ENCODE results near the gene MBP. TPM values are rescaled to one million over a fixed set of nuclear protein-coding genes. Genes with fewer than 3 reads are reported as not detected.

The MBP gene
- total and polyA plus RNA-seq, 10 donors, result 11.1 to 96.0 (median 70.8) TPM

GRCh38 chr18:76974386-76974785, 158.2 kb downstream of the MBP start:
- no peak overlapping the region for H3K4me3 ChIP-seq
- no peak overlapping the region for H3K27ac ChIP-seq
- no peaks in the 10 kb centered on the region for H3K27me3 ChIP-seq (replicated peaks in 1 of 7)
- H3K9me3 ChIP-seq, result no peaks in the 10 kb centered on the region
- 86 to 94% (median 90%) methylated on average over 5 of the region's 5 CpGs for WGBS, 5 donors
- H3K36me3 ChIP-seq, result peaks cover 0 to 18% (median 2%) of the 10 kb centered on the region in 6 donors
- TF ChIP-seq POLR2AphosphoS5 (IDR thresholded peaks at IDR 0.05), result no peak
- TF ChIP-seq POLR2A (IDR thresholded peaks at IDR 0.05), result no peak
- TF ChIP-seq CTCF (IDR thresholded peaks at IDR 0.05 in 8 of 11, conservative IDR thresholded peaks at IDR 0.05 in 3 of 11), result no peak
- H3K4me1 ChIP-seq, result peaks cover 0 to 18% (median 7%) of the 10 kb centered on the region in 6 donors
- no peak for DNase-seq
- intact Hi-C loops (cut with DNase I; ENCODE audit: low total_unique reads), result no loop called here

GRCh38 chr18:76973520-76974266, 158.9 kb downstream of the MBP start:
- Histone ChIP-seq H3K4me3 (no peak overlapping the region), H3K9me3 (no peaks in the 10 kb centered on the region), H3K27ac (no peak overlapping the region), H3K36me3 (peaks cover 0 to 21% (median 5%) of the 10 kb centered on the region in 6 donors), H3K4me1 (peaks cover 0 to 18% (median 7%) of the 10 kb centered on the region in 6 donors), H3K27me3 (replicated peaks in 1 of 7) (no peaks in the 10 kb centered on the region)
- 96 to 98% (median 97%) methylated on average over 20 of the region's 20 CpGs for WGBS, 5 donors
- TF ChIP-seq POLR2A (IDR thresholded peaks at IDR 0.05), result no peak
- TF ChIP-seq CTCF (IDR thresholded peaks at IDR 0.05 in 8 of 11, conservative IDR thresholded peaks at IDR 0.05 in 3 of 11), result no peak
- no peak for TF ChIP-seq POLR2AphosphoS5 (IDR thresholded peaks at IDR 0.05)
- intact Hi-C loops (cut with DNase I; ENCODE audit: low total_unique reads), result no loop called here
- peak; percentile 60 for DNase-seq

- intact Hi-C loops (cut with DNase I; ENCODE audit: low total_unique reads), result no loop called here
- DNase-seq, result no peak
- TF ChIP-seq POLR2AphosphoS5 (IDR thresholded peaks at IDR 0.05) (no peak), CTCF (IDR thresholded peaks at IDR 0.05 in 8 of 11, conservative IDR thresholded peaks at IDR 0.05 in 3 of 11) (no peak), POLR2A (IDR thresholded peaks at IDR 0.05) (no peak)
- no peak overlapping the region for H3K4me3 ChIP-seq
- no peaks in the 10 kb centered on the region for H3K27me3 ChIP-seq (replicated peaks in 1 of 7)
- peaks cover 0 to 28% (median 7%) of the 10 kb centered on the region in 6 donors for H3K36me3 ChIP-seq
- H3K27ac ChIP-seq, result no peak overlapping the region
- WGBS, 5 donors, result 71 to 83% (median 74%) methylated on average over 13 of the region's 13 CpGs
- H3K9me3 ChIP-seq, result no peaks in the 10 kb centered on the region
- peaks cover 0 to 12% (median 6%) of the 10 kb centered on the region in 6 donors for H3K4me1 ChIP-seq
Observed at GRCh38 chr18:76972846-76973519, 159.6 kb downstream of the MBP start.

- Histone ChIP-seq H3K27ac (no peak overlapping the region), H3K4me3 (no peak overlapping the region), H3K4me1 (peaks cover 0 to 9% (median 3%) of the 10 kb centered on the region in 6 donors), H3K27me3 (replicated peaks in 1 of 7) (no peaks in the 10 kb centered on the region), H3K9me3 (no peaks in the 10 kb centered on the region), H3K36me3 (peaks cover 0 to 29% (median 7%) of the 10 kb centered on the region in 6 donors)
- TF ChIP-seq POLR2AphosphoS5 (IDR thresholded peaks at IDR 0.05) (no peak), POLR2A (IDR thresholded peaks at IDR 0.05) (no peak), CTCF (IDR thresholded peaks at IDR 0.05 in 8 of 11, conservative IDR thresholded peaks at IDR 0.05 in 3 of 11) (no peak)
- WGBS, 5 donors, result 91 to 93% (median 92%) methylated on average over 6 of the region's 6 CpGs
- intact Hi-C loops (cut with DNase I; ENCODE audit: low total_unique reads), result no loop called here
- peak; percentile 37 for DNase-seq
Observed at GRCh38 chr18:76972241-76972640, 160.3 kb downstream of the MBP start.

Data from spleen (tissue), 11 donors.